HUDEP-2 (cell line): ENCODE data around the gene GRIK5.
"Not testable (repeated sequence)": the region's sequence is repeated elsewhere in the genome, so short reads cannot be mapped to it uniquely, and the experiment has no call there.

Source experiments
- DNase-seq, 76 experiments: peaks; one replicate each; lab custom pipeline; 2025; ENCODE audit not compliant: unreplicated experiment in 76 of 76; lab: John Stamatoyannopoulos, UW

GRIK5 gene

DNA sequence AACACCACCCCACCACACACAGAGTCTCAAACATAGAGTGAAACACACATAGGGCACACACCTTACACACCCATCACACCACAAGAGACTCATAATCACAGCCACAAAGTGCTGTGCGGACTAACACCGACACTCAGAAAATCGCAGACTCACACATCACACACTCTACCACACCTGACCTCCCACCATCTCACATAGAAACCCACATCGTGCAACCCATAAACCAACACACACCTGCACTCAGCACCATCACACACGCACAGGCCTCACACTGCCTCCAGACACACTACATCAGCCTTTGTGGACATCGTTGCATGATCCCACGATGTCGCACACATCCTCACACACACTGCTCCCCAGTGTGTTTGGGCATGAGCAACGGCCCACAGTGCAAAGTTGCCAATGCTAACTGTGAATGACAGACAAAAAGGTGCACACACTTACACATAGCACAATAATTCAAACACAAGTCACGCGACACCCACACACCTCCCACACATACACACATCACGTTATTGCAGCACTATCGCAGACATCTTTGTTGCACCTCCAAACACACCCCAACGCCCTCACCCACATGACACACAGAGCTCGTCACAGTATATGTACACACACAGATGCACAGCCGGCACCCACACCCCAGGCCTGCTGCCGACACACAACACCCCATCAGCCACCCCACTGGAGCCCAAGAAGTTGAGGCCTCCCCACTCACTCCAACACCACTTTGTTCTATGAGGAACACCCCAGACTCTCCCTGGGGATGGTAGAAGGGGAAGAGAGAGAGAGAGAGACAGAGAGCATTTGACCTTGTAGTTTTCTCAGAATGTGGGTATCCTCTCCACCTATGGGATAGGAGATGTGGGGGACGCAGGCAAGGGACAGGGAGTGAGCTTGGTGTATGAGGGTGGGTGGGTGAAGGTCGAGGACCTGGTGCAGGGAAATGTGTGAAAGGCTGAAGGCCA lies 74.7 kb downstream of the GRIK5 start:
- DNase-seq, result no peak

- no peak for DNase-seq
These were observed 75.5 kb downstream of the GRIK5 start for GRCh38 chr19:41994521-41994971.

GRCh38 chr19:41993612-41994483 lies 76.2 kb downstream of the GRIK5 start, which contains the start of gene ATP1A3:
Gene ATP1A3 (minus strand): TSS chr19:41994230. CDS start chr19:41994076, 154 bp downstream.
- peak in 39 of 76 experiments; percentile 12 to 65 (median 35) for DNase-seq

DNA sequence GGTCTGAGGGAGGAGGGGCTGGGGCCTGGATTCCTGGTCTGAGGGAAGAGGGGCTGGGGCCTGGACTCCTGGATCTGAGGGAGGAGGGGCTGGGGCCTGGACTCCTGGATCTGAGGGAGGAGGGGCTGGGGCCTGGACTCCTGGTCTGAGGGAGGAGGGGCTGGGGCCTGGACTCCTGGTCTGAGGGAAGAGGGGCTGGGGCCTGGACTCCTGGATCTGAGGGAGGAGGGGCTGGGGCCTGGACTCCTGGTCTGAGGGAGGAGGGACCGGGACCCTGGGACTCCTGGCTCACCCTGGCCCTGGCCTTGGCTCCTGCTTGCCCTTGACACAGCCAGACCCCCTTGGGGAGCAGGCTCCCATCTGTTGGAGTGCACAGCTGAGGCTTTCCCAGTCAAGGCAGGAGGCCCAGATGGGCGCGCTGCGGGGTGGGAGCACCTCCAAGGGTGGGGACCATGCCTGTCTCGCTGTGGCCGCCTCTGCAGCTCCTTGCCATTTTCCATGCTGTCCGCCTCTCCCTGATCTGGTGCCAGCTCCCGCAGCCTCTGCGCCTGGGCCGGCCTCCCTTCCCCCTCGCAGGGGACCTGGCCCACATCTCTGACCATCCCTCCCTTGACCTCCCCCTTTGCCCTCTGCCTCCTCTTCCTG lies 78.0 kb downstream of the GRIK5 start:
- not testable (repeated sequence) for DNase-seq

DNA sequence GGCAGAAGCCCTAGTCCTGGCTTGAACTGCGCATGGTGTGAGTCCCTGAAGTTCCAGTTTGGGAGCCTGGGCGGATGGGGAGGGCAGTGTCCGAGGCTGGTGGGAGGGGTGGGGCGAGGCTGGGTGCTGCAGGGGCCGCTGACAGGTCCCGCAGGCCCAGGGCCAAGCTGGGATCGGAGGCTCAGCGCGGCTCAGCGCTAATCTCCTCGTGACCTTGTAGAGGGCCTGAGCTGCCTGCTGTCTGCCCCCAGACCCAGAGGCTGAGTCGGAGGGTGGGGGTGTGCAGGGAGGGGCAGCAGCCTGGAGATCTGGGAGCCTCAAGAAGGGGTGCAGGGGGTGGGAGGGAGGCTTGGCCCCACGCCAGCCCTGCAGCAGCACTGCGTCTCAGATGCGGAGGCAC lies 79.0 kb downstream of the GRIK5 start:
- DNase-seq, result no peak

DNA sequence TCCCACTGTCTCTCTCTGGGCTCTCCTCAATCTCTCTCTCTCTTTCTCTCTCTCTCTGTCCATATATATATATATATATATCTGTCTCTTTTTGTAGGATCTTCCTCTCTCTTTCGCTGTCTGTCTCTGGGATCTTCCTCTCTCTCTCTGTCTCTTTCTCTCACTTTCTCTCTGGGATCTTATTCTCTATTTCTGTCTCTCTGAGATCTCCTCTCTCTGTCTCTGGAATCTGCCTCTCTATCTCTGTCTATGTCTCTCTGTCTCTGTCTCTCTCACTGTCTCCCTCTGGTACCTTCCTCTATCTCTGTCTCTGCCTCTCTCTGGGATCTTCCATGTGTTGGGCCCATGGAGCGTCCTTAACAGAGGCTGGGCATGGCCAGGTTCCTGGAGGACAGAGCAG lies 79.4 kb downstream of the GRIK5 start:
- no peak for DNase-seq

GRCh38 chr19:41990028-41990427 lies 80.0 kb downstream of the GRIK5 start:
- DNase-seq, result no peak

GRCh38 chr19:41988947-41989346 lies 81.1 kb downstream of the GRIK5 start:
- DNase-seq, result no peak

- no peak for DNase-seq
These were observed 82.7 kb downstream of the GRIK5 start for GRCh38 chr19:41987141-41987860.

GRCh38 chr19:41984961-41985360 lies 85.0 kb downstream of the GRIK5 start:
- no peak for DNase-seq

GRCh38 chr19:41981724-41982123 lies 88.3 kb downstream of the GRIK5 start:
- no peak for DNase-seq

DNA sequence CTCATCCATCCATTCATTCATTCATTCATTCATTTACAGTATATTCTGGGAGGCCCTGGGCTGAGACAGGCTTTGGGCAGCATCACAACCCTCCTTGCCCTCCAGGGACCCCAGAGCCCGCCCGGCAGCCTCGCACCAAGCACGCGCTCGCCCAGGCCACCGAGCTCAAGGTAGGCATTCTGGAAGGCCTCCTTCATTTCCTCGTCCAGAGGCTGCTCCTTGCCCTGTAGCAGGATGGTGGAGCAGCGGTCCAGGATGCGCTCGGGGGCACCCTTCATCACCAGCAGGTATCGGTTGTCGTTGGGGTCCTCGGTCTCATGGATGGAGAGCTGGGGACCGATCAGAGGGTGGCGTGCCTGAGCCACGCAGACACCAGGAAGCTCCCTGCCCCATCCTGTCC lies 91.5 kb downstream of the GRIK5 start:
- DNase-seq, result no peak

DNA sequence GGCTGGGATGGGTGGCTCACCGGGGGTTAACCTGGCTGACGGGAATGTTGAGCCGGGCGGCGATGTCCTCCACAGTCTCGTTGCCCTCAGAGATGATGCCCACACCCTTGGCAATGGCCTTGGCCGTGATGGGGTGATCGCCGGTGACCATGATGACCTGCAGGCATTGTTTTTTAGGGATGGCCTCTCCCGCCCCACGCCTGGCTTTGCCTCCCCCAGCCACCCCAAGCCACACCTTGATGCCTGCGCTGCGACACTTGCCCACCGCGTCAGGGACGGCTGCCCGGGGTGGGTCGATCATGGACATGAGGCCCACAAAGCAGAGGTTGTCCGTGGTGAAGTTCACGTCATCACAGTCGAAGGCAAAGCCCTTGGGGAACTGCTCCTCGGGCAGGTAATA lies 92.1 kb downstream of the GRIK5 start:
- DNase-seq, result no peak

- DNase-seq, result no peak
These were observed 95.4 kb downstream of the GRIK5 start for GRCh38 chr19:41974652-41975051.

GRCh38 chr19:41971363-41971762 lies 98.6 kb downstream of the GRIK5 start:
- no peak for DNase-seq

DNA sequence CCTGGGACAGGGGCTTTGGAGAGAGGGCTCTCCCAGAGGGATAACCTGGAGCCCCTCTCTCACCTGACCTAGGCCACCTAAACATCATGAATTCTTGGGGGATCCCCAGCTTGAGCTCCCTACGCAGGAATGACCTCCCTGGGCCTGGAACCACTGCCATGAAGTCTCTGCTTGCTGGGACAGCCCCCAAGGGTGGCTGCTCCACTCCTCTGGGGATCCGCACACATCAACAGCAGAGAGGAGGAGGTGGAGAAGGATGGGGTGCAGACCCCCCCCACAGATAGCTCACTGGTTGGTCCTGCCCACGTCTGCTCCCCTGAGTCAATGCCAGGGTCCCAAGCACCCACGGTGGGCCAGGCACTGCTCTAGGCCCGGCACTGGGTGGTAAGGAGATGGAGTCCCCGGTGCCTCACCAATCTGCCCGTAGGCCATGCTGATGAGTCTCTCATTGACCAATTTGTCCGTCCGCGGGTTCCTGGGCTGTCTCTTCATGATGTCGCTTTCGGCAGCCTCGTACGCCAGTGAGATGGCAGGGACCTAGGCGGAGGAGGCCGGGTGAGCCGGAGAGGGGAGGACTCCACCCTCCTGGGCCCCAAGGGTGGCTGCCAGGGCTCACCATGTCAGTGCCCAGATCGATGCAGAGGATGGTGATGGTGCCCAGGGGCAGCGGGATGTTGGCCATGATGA lies 100.1 kb downstream of the GRIK5 start:
- no peak for DNase-seq

DNA sequence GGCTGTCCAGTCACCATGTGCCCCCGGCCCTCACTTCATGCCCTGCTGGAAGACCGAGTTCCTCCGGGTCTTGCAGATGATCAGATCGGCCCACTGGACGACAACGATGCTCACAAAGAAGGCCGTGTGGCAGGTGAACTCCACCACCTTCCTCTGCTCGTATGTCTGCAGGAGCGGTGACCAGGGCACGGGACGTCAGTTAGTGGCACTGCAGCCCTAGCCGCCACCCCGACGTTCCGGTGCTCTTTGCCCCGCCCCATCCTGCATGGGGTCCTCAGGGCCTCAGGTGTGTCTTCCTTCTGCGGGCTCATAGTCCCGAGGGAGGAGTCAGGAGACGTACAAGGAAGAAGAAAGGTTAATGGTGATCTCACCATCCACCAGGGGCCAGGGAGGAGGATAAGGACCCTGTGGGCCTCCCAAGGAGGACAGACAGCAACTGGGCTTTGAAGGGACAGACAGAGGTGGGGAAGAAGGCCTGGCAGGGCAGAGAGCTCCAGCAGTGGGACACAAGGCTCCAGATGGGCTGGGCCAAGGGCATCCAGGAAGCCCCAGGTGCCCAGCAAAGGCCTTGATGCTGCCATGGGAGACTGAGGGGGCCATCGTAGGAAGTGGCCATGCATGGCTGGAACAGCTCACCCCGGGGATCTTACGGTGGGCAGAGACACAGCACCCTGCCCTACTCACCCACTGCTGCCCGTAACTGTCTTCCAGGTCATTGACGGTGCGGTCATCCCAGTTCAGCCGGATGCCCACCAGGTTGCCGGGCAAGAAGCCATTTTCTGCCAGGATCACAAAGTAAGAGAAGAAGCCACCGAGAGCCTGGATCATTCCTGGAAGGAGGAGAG lies 101.0 kb downstream of the GRIK5 start:
- no peak for DNase-seq

DNA sequence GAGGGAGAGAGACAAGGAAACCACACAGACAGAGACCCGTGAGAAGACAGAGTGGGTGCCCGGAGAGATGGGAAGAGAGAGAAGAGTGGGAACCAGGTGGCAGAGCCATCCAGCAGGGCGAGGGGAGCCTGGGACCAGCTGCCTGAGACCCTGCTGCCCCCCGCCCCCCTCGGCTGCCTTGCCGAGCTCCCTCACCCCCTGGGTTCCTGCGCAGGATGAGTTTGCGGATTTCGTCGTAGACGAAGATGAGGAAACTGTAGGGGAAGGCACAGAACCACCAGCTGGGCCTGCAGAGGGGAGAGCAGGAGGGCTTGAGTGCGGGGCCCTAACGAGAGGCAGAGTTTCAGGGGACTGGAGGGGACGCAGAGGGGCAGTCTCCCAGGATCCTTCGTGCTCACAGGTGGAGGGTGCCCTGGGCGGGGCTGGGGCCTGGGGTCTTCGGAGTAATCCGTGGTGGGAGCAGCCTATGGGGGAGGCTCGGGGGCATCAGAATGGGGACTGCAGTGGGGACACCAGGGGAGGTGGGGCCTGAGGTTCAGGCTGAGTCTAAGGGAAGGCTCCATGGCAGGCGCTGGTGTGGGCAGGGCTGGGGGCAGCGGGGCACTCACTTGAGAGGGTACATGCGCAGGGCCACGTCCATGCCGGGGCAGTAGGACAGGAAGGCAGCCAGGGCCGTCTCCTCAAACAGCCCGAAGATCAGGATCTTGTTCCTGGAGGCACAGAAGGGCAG lies 102.8 kb downstream of the GRIK5 start:
- DNase-seq, result no peak
